PC-3 (cell line): Measurements from ENCODE around the gene AGR3.

ENCODE experiments used
- CTCF ChIP-seq: fragments of 300-600 bp; sonication (generic); conservative IDR thresholded peaks from 2 replicates; pipeline ENCODE4 v1.5.1; 2017; ENCODE audit warnings: antibody characterized with exemption, low read depth, mild to moderate bottlenecking, low read length
- EZH2 ChIP-seq: fragments of 300-600 bp; sonication (generic); IDR thresholded peaks from one replicate; pipeline ENCODE4 v1.6.1; 2017; ENCODE audit warnings: antibody characterized with exemption, mild to moderate bottlenecking, low read length; ENCODE audit not compliant: unreplicated experiment

DNA sequence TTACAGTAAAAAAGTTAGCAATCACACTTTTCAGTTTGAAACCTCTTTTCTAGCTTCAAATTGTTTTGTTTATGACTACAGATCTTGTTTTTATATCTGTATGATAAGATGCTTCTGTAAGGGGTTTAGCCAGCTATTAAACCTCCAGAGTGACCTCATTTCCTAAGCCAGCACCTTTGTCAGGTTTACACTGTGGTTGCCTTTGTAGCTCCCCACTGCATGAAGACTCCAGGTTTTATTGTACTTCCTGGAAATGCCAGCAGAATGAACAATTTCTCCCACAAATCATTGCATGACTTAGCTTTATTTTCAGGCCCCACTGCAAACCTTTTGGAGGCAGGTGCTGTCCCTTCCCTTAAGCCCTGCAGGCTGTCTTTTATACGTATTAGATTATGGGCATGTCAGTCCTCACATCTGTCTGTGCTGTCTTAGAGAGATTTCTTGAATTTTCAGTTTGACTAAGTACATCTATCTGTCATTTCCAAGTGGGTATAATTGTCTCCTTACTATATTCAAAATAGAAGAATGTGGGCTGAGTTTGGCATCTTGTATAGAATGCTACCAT lies 8.2 kb upstream of the AGR3 start:
- TF ChIP-seq CTCF, result no peak
- TF ChIP-seq EZH2, result no peak
